Measurements from ENCODE around the gene BAX. TPM values are rescaled to one million over a fixed set of nuclear protein-coding genes. Genes with fewer than 3 reads are reported as not detected.
"Not testable (repeated sequence)": the region's sequence is repeated elsewhere in the genome, so short reads cannot be mapped to it uniquely, and the experiment has no call there.

BAX gene
- polyA plus RNA-seq (ENCODE audit: insufficient read depth in 1 of 5, insufficient read length in 5 of 5, low replicate concordance in 1 of 5), result 10 to 100 TPM; 41.9 to 96.2 (median 62.0) TPM
- long read RNA-seq, donor 1, transcript BAX-202 (6 exons, 793 nt), result major isoform, 36 of 46 reads
- long read RNA-seq, donor 1, partial matches to known transcripts, result 0 of 46 reads
- long read RNA-seq, donor 1, other reads (novel, unspliced or antisense), result 0 of 46 reads
- long read RNA-seq, donor 2, transcript BAX-202 (6 exons, 793 nt), result major isoform, 20 of 25 reads
- long read RNA-seq, donor 2, partial matches to known transcripts, result 0 of 25 reads
- long read RNA-seq, donor 2, other reads (novel, unspliced or antisense), result 0 of 25 reads
- long read RNA-seq, donor 3, transcript BAX-202 (6 exons, 793 nt), result major isoform, 29 of 32 reads
- long read RNA-seq, donor 3, partial matches to known transcripts, result 0 of 32 reads
- long read RNA-seq, donor 3, other reads (novel, unspliced or antisense), result 0 of 32 reads
- long read RNA-seq, donor 4, transcript BAX-202 (6 exons, 793 nt), result major isoform, 10 of 25 reads
- long read RNA-seq, donor 4, partial matches to known transcripts, result 13 of 25 reads
- long read RNA-seq, donor 4, other reads (novel, unspliced or antisense), result 0 of 25 reads
- long read RNA-seq, donor 5, transcript BAX-202 (6 exons, 793 nt), result major isoform, 27 of 35 reads
- long read RNA-seq, donor 5, partial matches to known transcripts, result 0 of 35 reads
- long read RNA-seq, donor 5, other reads (novel, unspliced or antisense), result 0 of 35 reads
- long read RNA-seq, donor 6, transcript BAX-202 (6 exons, 793 nt), result major isoform, 23 of 30 reads
- long read RNA-seq, donor 6, partial matches to known transcripts, result 0 of 30 reads
- long read RNA-seq, donor 6, other reads (novel, unspliced or antisense), result 0 of 30 reads
- long read RNA-seq, donor 7, transcript BAX-202 (6 exons, 793 nt), result major isoform, 25 of 33 reads
- long read RNA-seq, donor 7, partial matches to known transcripts, result 0 of 33 reads
- long read RNA-seq, donor 7, other reads (novel, unspliced or antisense), result 0 of 33 reads
- long read RNA-seq, donor 8, transcript BAX-202 (6 exons, 793 nt), result major isoform, 9 of 11 reads
- long read RNA-seq, donor 8, partial matches to known transcripts, result 0 of 11 reads
- long read RNA-seq, donor 8, other reads (novel, unspliced or antisense), result 0 of 11 reads

GRCh38 chr19:48954595-48955307 is at the start of gene BAX:
Gene BAX, plus strand, starts transcription at chr19:48954875. Its CDS starts 54 bp downstream, at chr19:48954929.
- DNase-seq, result peak; percentile 89 to 91

DNA sequence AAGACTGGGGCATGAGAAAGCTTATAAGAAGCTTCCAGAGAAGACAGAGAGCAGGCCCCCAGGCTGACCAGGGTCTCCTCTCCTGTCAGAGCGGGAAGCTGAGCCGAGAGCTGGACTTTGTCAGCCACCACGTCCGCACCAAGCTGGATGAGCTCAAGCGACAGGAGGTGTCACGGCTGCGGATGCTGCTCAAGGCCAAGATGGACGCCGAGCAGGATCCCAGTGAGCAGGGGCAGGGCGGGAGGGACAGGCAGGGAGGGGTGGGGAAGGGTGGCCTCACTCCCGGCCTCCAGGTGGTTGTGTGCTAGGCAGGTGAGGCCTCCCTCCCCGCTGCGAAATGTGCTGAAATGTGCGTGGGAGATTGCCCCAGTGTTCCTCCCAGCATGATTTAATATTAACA is 49.0 kb upstream of the BAX start:
- no peak for DNase-seq

- DNase-seq, result no peak
These were observed 48.4 kb upstream of the BAX start for GRCh38 chr19:48906324-48906723.

- DNase-seq, result no peak
These were observed 47.0 kb upstream of the BAX start for GRCh38 chr19:48907671-48908070.

GRCh38 chr19:48909424-48910077 is 45.1 kb upstream of the BAX start:
- DNase-seq, result not testable (repeated sequence)

- no peak for DNase-seq
These were observed 43.9 kb upstream of the BAX start for GRCh38 chr19:48910803-48911202.

- DNase-seq, result no peak
These were observed 41.4 kb upstream of the BAX start for GRCh38 chr19:48913114-48913889.

GRCh38 chr19:48914181-48914580 is 40.5 kb upstream of the BAX start:
- DNase-seq, result no peak

- DNase-seq, result no peak
These were observed 38.9 kb upstream of the BAX start for GRCh38 chr19:48915757-48916156.

DNA sequence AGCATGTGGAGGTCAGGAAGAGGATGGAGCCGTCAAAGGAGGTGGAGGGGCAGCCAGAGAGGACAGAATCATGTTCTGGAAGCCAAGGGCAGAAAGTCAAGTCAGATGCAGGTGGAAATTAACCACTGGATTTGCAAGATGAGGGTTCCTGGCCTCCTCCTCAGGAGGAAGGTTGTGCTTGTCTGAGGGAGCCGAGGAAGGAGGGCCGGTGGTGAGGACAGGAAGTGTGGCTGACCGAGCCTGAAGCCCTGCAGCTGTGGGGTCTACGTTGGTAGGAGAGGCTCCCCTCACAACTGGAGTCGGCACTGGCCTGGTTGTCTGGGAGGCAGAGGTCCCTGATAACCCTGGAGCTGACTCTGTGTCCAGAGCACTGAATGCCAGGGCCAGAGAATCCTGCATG is 36.6 kb upstream of the BAX start:
- no peak for DNase-seq

DNA sequence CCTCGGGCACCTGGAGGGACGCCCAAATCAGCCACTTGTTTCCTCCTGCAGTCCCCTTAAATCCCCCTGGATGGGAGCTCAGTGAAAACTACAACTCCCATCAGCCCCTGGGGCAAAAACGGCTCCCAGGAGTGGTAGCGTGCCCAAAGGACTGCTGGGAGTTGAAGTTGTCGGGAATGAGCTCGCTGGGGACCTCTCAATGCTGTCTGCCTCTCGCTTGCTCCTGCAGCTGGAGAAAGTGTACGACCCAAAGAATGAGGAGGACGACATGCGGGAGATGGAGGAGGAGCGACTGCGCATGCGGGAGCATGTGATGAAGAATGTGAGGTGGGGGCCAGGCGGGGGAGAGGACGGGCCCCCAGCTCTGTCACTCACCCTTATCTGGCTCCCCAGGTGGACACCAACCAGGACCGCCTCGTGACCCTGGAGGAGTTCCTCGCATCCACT is 35.9 kb upstream of the BAX start:
- no peak for DNase-seq

GRCh38 chr19:48919271-48919670 is 35.4 kb upstream of the BAX start:
- not testable (repeated sequence) for DNase-seq

- DNase-seq, result no peak
These were observed 33.7 kb upstream of the BAX start for GRCh38 chr19:48920949-48921348.

DNA sequence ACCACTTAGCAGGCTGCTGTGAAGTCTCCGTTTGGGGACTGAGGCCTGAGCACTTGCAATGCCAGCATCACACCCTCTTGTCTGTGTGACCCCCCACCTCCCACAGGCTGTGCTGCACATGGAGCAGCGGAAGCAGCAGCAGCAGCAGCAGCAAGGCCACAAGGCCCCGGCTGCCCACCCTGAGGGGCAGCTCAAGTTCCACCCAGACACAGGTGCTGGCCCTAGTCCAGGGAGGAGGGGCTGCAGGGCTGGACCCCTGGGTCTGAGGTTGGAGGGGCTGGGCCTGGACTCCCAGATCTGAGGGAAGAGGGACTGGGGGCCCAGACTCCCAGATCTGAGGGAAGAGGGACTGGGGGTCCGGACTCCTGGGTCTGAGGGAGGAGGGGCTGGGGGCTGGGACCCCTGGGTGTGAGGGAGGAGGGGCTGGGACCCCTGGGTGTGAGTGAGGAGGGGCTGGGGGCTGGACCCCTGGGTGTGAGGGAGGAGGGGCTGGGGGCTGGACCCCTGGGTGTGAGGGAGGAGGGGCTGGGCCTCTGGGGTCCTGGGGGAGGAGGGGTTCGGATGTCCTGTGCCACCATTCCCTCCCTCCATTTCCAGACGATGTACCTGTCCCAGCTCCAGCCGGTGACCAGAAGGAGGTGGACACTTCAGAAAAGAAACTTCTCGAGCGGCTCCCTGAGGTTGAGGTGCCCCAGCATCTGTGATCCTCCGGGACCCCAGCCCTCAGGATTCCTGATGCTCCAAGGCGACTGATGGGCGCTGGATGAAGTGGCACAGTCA is 32.8 kb upstream of the BAX start:
- DNase-seq, result no peak

- no peak for DNase-seq
These were observed 31.9 kb upstream of the BAX start for GRCh38 chr19:48922548-48923490.

DNA sequence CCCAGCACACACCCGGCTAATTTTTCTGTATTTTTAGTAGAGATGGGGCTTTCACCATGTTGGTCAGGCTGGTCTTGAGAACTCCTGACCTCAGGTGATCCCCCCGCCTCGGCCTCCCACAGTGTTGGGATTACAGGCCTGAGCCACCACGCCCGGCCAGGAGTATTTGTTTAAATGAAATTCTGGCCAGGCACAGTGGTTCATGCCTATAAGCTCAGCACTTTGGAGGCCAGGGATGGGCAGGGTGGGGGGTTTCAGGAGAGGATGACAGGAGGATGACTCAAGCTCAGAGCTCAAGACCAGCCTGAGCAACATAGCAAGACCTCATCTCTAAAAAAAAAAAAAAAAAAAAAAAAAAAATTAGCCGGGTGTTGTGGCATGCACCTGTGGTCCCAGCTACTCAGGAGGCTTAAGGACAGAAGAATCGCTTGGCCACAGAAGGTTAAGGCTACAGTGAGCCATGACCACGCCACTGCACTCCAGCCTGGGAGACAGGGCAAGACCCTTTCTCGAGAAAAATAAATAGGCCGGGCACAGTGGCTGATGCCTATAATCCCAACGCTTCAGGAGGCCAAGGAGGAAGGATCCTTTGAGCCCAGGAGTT is 29.3 kb upstream of the BAX start:
- no peak for DNase-seq

DNA sequence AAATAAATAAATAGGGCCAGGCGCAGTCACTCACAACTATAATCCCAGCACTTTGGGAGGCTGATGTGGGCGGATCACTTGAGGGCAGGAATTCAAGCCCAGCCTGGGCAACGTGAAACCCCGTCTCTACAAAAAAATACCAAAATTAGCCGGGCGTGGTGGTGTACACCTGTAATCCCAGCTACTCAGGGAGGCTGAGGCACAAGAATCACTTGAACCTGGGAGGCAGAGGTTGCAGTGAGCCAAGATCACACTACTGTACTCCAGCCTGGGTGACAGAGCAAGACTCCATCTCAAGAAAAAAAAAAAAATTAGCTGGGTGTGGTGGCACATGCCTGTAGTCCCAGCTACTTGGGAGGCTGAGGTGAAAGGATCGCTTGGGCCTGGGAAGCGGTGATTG is 28.8 kb upstream of the BAX start:
- DNase-seq, result not testable (repeated sequence)

GRCh38 chr19:48926909-48927308 is 27.8 kb upstream of the BAX start:
- peak in 1 of 2 donors; percentile 48 for DNase-seq
